Measurements from ENCODE around the gene MAB21L4.
A peak's percentile ranks its signal among the peaks of the same experiment; 100 is the strongest.
"Not testable (repeated sequence)": the region's sequence is repeated elsewhere in the genome, so short reads cannot be mapped to it uniquely, and the experiment has no call there.

The MAB21L4 gene

DNA sequence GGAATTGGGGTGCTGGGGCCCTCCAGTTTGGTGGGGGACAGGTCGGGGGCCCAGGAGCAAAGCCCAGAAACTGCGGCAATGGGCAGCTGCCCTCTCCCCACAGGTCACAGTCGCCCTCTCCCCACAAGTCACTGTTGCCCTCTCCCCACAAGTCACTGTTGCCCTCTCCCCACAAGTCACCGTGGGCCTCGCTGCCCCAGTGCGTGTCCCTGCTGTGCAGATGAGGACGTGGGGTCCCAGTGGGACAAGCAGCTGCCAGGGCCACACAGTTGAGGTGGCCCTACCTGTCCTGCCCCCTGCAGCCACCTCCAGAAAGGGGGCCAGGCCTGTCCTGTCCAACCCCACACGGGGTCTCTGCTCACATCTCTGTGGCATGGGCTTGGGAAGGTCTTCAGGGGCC lies 40.3 kb downstream of the MAB21L4 start:
- no peak for DNase-seq

DNA sequence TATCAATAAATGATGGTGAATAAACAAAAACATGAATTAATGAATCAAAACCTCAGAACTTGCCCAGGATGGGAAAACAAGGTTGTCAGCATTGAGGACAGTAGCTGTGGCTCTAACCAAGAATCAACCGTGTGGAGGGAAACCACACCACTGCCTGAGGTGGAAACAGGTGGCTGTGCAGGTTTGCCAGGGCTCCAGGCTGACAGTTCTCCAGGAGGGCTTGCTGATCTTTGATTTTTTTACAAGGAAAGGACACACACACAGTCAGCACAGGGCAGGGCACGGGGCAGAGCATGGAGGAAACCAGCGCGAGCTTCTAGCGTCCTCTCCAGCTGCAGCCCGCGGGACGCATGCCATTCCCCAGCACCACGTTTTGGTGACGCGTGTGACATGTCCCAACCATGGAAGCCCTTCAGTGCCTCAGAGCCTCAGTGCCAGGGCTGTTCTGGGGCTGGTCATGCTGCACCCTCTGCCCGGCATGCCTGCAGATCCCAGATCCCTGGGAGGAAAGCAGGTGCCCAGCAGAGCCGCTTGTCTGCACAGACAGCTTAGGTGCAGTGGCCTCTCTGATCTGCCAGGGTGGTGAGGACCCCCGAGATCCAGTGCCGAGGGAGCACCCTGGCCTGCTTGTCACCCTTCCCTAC lies 43.2 kb downstream of the MAB21L4 start:
- DNase-seq: no peak

DNA sequence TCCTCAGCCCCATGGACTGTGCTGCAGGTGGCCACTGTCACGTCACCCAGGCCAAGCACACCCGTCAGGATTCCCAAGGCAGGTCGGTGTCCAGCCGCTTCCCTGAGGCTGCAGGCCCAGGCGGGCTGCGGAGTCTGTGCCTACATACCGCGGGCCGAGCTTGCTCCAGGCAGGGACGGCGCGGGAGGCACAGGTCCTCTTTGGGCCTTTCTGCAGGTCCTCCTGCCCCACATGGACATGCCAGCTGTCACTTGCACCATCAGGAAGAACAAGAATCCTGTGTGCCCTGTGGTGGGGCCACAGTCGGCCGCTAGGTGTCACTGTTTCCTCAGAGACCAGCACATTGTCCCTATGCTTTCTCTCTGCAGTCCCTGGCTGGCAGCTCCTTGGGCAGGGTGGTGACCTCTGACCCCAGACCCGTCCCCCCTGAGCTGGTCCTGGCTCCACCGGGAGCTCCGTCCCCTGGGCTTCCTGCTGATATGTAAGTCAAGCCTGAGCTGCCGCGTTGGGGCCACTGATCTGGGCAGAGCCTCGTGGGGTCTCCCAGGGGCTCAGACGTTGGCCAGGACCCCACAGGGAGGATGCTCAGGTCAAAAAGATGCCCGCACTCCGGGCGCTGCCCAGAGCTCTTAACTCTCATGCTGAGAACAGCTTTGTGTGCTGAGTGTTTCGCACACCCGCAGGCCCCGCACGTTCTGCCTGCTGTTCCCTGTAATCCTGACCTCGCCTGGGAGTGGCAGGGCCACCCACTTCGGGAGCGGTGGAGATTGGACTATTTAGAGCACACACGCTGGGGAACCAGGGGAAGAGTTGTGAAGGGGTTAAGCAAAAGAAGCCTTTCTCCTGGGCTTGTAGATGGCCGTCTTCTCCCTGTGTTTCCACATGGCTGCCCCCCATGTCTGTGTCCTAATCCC lies 44.6 kb downstream of the MAB21L4 start:
- DNase-seq: peak; percentile 84

DNA sequence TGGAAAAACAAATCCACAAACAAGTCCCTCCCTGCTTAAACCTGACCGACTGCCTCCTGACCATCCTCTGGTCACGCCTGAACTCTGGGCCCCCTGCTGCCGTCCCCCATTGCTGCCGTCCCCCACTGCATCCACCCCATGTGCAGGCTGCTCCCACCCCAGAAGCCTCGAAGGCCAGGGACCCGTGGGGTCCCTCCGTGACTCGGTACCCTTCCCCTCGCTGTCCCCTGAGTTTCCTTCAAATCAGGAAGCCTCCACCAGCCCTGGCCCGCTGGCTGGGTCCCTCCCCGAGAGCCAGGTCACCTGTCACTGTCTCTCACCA lies 45.2 kb downstream of the MAB21L4 start:
- DNase-seq: no peak

DNA sequence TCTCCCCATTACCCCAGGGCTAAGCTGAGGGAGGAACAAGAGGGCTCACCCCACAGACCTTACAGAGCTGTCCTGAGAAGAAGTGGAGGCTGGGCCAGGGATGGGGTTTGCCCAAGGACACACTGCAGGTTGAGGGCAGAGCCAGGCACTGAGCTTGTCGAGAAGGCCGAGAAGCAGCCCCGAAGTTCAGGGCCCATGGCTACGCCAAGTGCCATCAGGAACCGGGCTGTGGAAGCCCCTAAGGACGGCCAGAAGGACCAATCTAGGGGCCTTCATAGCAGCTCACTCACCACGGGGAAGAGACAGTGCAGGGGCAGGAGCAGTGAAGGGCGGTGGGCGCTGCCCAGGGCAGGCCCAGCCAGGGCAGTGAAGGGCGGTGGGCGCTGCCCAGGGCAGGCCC lies 45.9 kb downstream of the MAB21L4 start:
- no peak for DNase-seq

DNA sequence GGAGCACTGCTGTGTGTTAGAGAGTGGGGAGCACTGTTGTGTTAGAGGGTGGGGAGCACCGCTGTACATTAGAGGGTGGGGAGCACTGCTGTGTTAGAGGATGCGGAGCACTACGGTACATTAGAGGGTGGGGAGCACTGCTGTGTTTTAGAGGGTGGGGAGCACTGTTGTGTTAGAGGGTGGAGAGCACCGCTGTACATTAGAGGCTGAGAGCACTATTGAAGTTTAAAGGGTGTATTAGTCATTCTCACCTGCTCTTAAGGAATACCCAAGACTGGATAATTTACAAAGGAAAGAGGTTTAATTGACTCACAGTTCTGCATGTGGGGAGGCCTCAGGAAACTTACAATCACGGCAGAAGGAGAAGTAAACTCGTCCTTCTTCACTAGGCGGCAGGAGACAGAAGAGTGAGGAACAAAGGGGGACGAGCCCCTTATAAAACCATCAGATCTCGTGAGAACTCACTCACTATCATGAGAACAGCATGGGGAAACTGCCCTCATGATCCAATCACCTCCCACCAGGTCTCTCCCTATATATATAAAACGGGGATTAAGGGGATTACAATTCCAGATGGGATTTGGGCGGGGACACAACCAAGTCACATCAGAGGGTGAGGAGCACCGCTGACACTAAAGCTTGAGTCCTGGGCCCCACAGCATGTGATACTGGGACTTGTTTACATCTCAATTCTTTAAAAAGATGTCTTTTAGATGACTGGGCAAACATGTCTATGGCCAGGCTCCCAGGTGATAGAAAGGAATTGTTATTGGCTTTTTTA lies 46.9 kb downstream of the MAB21L4 start:
- no peak for DNase-seq

DNA sequence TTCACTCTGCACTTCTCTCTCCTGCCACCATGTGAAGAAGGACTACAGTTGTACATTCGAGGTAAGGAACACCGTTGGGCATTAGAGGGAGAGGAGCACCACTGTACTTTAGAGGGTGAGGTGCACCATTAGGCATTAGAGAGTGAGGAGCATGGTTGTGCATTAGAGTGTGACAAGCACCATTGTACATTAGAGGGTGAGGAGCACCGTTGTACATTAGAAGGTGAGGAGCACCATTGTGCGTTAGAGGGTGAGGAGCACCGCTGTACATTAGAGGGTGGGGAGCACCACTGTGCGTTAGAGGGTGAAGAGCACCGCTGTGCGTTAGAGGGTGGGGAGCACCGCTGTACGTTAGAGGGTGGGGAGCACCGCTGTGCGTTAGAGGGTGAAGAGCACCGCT lies 48.1 kb downstream of the MAB21L4 start:
- DNase-seq: no peak

DNA sequence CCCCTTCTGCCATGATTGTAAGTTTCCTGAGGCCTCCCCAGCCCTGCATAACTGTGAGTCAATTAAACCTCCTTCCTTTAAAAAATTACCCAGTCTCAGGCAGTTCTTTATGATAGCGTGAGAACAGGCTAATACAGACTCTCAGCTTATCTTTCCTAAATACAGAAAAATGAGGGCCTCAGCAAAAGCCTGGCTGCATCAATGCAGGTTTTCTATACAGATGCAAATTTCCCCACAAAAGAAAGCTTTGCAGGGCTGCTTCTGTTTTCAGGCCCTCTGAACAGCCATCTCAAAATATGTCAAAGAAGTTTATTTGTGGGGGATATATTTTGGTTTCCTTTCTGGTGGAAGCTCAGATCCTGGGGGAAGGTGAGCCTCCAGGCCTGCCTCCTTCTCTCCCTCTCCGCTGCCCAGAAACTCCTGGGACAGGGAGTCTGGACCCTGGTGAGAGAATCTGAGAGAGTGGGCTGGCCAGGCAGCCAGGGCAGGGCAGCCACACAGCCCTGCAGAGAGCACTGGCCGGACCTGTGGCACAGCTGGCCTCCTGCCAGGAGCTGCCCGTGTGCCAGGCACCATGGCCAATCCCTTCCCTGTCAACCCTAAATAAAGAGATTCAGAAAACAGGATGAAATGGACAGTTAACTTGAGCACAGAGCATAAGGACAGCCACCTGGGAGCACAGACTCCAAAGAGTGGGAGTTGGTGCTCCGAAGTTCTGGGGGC lies 48.9 kb downstream of the MAB21L4 start:
- no peak for DNase-seq

DNA sequence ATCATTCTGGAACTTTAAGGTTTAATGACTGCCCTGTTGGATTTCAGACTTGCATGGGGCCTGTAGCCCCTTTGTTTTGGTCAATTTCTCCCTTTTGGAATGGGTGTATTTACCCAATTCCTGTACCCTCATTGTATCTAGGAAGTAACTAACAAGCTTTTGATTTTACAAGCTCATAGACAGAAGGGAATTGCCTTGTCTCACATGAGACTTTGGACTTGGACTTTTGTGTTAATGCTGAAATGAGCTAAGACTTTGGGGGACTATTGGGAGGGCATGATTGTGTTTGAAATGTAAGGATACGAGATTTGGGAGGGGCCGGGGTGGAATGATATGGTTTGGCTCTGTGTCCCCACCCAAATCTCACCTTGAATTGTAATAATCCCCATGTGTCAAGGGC lies 49.6 kb downstream of the MAB21L4 start:
- DNase-seq: not testable (repeated sequence)

DNA sequence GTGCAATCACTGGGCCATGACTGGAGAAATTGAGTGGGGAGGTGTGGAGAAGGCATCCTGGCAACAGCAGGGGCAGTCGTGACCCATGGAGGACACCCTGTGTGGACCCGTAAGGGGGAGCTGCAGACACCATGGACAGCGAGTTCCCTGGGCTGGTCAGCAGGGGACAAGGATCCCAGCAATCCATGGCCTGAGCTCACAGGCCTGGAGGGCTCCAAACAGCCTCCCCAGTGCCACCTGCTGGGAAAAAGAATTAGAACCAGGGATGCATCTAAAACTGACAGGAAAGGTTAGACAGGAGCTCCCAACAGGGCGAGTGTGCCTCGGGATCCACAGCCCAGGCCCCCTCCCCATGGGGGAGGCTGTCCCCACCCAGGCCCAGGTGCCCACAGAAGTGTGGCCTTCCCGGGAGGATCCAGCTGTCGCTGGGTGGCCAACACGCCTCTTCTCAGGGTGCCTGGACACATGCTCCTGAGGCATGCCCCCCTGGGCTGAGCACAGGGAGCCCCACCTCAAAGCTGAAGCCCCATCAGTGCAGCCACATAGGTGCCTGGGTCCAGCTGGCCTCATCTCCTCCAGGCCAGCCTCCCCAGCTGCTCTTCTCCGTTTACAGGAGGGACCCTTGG lies 55.4 kb downstream of the MAB21L4 start:
- DNase-seq: peak; percentile 22

DNA sequence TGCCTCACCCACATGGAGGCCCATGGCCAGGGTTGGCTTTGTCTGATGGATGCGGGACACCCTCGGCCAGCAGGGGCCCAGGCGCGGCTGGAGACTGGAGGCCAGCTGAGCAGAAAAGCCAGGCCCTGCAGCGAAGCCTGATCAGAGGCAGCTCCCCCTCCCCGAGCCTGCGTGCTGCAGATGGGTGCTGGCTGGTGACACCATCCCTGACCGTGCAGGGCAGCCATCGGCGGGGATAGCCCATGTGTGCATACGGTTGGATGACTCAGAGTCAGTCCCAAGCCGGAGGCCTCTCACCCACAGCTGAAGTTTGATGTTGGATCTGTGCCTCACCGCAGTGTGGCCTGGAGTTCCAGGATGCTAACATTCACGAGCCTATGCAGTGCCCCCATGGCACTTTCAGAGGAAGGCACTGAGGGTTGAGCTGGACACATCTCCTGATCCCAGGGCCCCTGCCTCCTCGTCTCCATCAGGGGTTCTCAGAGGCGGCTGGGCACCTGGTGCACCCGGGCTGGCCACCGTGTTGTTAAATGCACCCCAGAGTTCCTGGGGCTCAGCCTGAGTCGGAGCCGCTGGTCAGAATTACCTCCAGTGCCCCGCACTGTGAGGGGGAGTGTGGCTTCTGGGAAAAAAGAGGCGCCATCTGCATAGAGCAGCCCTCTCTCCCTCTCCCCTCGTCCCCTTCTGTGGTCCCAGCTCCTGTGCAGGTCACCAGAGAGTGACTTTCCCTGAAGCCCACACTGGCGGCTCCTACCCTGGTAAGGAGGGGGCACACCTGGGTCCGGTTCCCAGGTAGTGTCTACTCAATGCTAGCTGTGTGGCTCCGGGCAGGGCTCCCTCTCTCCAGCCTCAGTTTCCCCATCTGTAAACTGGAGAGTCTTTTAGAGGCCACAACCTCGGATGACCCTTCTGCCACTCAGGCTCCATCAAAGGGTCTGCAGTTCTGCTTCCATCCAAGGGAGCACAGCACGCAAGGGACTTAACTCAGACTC lies 56.5 kb downstream of the MAB21L4 start:
- no peak for DNase-seq

DNA sequence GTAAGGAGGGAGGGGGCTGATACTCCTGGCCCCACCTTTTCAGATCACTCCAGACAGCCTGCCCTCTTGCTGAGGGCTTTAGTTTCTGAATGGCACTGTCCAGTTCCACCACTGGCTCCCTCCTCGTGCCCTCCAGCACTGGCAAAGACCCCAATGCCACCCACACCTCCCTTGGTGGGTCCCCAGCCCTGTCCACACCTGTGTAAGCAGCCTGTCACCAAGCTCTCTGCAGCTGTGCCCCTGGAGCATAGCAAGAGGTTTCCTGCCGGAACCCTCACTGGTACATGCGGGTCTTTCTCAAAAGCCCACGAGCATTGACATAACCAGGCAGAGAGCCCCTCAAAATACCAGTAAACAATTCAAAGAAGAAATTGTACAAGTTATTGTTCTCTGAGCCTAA lies 58.3 kb downstream of the MAB21L4 start:
- DNase-seq: no peak

DNA sequence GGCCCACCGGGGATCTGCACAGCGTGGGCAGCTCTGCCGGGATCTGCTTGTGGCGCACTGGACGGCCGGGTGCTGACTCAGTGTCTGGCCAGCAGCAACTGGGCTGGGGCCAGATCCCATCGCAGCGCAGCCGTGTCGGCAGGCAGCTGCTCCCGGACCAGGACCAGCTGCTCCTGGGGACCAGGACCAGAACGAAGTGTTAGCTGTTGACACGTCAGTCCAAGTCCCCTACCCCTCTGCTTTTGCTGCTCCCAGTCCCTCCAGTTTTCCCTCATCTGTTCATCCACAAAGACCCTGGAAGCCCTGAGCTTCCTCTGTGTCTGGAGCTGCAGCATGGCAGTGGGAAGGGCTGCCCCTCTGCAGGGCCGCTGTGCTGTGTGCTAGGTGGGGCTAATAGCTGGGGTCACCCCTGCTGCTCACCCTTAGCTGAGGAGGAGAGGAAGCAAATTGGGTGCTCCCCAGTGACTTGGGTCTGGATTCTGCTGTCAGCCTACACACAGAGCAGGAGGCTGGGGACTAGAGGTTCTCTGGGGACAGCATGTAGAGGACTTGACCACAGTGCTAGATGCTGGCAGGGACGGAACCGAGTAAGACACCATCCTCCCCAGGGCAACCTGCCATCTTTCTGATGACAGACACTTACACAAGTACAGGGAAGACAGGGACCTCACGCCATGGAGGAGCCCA lies 59.0 kb downstream of the MAB21L4 start:
- no peak for DNase-seq
